ENCODE data around the gene ZIM2.

Gene ZIM2

DNA sequence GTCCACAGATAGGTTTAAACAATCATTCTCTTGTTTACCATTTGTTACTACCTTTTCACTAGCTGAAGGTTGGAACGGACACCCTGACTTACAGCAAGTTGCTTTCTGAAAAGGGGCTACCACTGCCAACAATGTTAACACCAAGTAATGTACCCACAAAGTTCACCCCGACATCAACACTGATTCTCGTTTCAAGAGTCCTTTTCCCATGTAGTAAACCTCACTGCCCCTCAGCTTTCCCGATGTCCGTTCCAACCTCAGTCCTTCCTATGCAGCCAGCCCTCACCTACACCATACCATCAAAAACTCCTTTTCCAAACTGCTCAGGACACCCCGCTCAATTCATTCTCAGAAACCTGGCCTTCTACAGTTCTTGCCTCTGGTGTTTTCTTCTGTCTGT, 29.0 kb downstream of the ZIM2 start:
- DNase-seq (ENCODE audit: low read depth in 3 of 3, low spot score in 1 of 3), result no peak

- no peak for DNase-seq (ENCODE audit: low read depth in 3 of 3, low spot score in 1 of 3)
These were observed 30.3 kb downstream of the ZIM2 start for GRCh38 chr19:56810260-56810659.

- DNase-seq (ENCODE audit: low read depth in 3 of 3, low spot score in 1 of 3), result no peak
These were observed 31.7 kb downstream of the ZIM2 start for GRCh38 chr19:56808717-56809392.

DNA sequence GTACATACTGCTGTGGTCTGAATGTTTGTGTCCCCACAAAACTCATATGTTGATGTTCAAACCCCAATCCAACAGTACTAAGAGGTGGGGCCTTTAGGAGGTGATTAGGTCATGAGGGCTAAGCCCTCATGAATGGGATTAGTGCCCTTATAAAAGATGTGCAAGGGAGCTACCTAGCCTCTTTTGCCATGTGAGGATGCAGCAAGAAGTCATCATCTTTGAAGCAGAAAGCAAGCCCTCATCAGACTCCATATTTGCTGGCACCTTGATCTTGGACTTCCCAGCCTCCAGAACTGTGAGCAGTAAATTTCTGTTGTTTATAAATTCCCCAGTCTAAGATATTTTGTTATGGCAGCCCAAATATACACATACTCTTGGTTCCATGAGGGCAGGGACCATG, 33.9 kb downstream of the ZIM2 start:
- DNase-seq (ENCODE audit: low read depth in 3 of 3, low spot score in 1 of 3), result no peak

- DNase-seq (ENCODE audit: low read depth in 3 of 3, low spot score in 1 of 3), result no peak
These were observed 62.2 kb downstream of the ZIM2 start for GRCh38 chr19:56778351-56778750.

DNA sequence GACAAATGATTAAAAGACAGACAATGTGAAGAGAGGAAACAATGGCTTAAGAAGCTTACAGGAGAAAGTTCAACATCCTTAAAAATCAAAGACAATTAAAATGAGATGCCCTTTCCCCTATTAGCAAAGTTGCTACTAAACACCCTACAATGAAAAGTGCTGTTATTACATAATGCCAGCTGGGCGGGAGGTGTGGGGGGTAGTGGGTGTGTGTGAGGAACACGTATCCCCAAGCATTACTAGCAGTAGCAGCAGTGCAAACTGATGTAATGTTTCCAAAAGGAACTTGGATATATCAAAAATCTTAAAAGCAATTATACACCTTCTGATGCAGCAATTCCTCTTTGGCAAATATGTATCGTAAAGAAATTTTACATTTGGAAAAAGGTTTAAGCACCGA, 70.9 kb downstream of the ZIM2 start:
- DNase-seq (ENCODE audit: low read depth in 3 of 3, low spot score in 1 of 3), result no peak

GRCh38 chr19:56765137-56765536, 75.4 kb downstream of the ZIM2 start:
- no peak for DNase-seq (ENCODE audit: low read depth in 3 of 3, low spot score in 1 of 3)

DNA sequence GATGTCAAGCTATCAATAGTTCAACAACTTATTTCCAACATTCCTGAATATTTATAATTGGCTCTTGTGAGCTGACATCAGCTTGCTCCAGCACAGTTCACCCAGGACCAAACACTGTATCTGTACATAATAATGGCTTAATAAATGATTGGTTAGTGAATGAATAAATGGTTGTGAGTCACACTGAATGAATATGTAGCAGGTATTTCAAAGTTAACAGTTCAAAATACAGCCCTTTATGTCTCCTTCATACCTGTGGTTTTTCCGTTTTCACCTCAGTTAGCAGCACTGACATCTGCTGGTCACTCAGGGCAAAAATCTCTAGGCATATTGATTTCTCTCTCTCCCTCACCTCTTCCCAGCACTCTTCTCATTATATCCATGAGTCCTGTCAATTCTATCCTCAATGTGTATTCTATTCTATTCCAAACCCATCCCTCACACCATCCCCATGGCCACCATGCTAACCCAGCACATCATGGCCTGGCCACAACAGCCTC, 76.3 kb downstream of the ZIM2 start:
- no peak for DNase-seq (ENCODE audit: low read depth in 3 of 3, low spot score in 1 of 3)

DNA sequence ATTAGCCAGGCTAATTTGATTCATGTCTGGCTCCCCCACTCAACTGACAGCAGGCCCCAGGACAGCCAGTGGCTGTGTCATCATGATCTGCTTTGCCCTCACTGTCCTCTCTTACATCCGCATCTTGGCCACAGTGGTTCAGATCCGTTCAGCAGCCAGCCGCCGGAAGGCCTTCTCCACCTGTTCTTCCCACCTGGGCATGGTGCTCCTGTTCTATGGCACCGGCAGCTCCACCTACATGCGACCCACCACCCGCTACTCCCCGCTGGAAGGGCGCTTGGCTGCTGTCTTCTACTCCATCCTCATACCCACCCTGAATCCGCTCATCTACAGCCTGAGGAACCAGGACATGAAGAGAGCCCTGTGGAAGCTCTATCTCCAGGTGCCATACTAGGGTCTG, 79.7 kb downstream of the ZIM2 start:
- DNase-seq (ENCODE audit: low read depth in 3 of 3, low spot score in 1 of 3), result no peak

DNA sequence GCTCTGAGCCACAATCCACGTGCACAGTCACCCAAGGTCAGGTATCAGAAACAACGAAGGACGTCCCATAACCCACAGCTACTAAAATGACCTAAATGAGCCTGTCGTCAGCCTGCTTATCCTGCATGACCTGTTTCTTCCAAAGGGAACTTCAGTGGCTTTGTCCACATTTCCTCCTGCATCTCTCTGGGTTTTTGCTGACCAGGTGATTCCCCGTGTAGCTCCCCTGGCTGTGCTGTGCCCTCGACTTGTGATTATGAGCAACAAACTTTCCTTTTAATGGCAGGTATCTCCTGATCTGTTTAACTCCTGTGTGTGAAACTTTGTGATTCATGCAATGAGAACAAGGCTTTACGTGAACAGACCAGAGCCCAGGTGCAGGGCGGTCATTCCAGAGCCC, 81.0 kb downstream of the ZIM2 start:
- no peak for DNase-seq (ENCODE audit: low read depth in 3 of 3, low spot score in 1 of 3)

GRCh38 chr19:56751078-56751489, 89.4 kb downstream of the ZIM2 start:
- no peak for DNase-seq (ENCODE audit: low read depth in 3 of 3, low spot score in 1 of 3)

GRCh38 chr19:56750658-56751057, 89.9 kb downstream of the ZIM2 start:
- no peak for DNase-seq (ENCODE audit: low read depth in 3 of 3, low spot score in 1 of 3)

- DNase-seq (ENCODE audit: low read depth in 3 of 3, low spot score in 1 of 3), result no peak
These were observed 92.1 kb downstream of the ZIM2 start for GRCh38 chr19:56748378-56748777.

- no peak for DNase-seq (ENCODE audit: low read depth in 3 of 3, low spot score in 1 of 3)
These were observed 94.2 kb downstream of the ZIM2 start for GRCh38 chr19:56746367-56746766.

DNA sequence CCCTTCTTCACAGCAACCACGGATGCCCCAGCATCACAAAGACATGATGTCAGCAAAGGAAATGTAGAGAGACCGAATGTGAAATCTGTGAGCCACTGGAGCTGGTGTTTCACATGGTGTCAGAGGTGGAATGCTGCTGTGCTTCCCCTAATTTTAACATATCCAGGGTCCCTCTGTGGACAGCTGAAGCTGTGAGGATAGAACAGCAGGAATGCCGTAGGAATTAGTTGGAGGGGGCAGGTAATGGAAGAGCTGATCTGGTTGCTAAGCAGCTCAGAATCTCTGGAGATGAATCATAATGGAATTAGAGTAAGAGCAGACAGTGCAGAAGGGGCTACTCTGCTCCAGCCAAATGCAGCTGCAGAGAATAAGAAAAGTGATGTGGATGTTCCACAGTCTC, 100.0 kb downstream of the ZIM2 start:
- DNase-seq (ENCODE audit: low read depth in 3 of 3, low spot score in 1 of 3), result no peak

DNA sequence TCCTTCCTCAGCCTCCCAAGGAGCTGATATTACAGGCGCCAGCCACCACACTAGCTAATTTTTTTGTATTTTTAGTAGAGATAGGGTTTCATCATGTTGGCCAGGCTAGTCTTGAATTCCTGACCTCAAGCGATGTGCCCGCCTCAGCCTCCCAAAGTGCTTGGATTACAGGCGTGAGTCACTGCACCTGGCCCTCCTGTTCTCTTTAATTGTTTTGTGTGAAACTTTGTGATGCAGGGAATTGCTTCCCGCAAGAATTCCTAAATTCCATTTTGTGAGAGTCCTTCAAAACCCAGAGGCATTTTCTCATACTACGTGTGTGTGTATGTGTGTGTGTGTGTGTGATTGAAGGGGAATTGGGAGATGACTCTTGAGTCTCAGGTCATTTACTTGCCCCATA, 104.0 kb downstream of the ZIM2 start:
- no peak for DNase-seq (ENCODE audit: low read depth in 3 of 3, low spot score in 1 of 3)

- no peak for DNase-seq (ENCODE audit: low read depth in 3 of 3, low spot score in 1 of 3)
These were observed 107.5 kb downstream of the ZIM2 start for GRCh38 chr19:56732976-56733375.

DNA sequence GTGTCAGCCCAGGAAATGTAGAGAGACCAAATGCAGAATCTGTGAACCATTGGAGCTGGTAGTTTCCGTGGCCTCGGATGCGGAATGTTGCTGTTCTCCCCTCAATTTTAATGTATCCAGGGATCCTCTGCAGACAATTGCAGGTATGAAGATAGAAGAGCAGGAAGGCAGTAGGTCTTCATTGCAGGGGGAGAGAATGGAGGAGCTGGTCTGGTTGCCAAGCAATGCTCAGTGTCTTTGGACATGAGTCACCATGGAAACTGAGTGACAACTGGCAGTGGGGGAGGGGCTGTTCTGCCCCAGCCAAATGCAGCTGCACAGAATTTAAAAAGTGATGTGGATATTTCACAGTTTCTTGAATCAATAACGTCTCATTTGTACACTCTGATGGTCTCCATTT, 112.8 kb downstream of the ZIM2 start:
- DNase-seq (ENCODE audit: low read depth in 3 of 3, low spot score in 1 of 3), result no peak

GRCh38 chr19:56725829-56726424, 114.6 kb downstream of the ZIM2 start:
- DNase-seq (ENCODE audit: low read depth in 3 of 3, low spot score in 1 of 3), result no peak

All from stimulated activated CD4-positive, alpha-beta T cell treated with anti-CD3 and anti-CD28 coated beads, TNF-alpha, amount 100 ng/mL, for 1 hour (primary cell).